Dermis blood vessel endothelial cell (primary cell): ENCODE data around the gene CPOX. TPM values are rescaled to one million over a fixed set of nuclear protein-coding genes. Genes with fewer than 3 reads are reported as not detected.

Experiments
- DNase-seq: peaks from one replicate; pipeline ENCODE4 v3.0.0; 2010
- total RNA-seq: library from RNA; depleted of rRNA; stranded (reverse); fragments of >200 nt; gene quantifications from 2 replicates; pipeline ENCODE4 v1.2.3, GENCODE V29; 2014

CPOX gene
- total RNA-seq, 1 donor from 2014 or later, result 33.2 TPM

DNA sequence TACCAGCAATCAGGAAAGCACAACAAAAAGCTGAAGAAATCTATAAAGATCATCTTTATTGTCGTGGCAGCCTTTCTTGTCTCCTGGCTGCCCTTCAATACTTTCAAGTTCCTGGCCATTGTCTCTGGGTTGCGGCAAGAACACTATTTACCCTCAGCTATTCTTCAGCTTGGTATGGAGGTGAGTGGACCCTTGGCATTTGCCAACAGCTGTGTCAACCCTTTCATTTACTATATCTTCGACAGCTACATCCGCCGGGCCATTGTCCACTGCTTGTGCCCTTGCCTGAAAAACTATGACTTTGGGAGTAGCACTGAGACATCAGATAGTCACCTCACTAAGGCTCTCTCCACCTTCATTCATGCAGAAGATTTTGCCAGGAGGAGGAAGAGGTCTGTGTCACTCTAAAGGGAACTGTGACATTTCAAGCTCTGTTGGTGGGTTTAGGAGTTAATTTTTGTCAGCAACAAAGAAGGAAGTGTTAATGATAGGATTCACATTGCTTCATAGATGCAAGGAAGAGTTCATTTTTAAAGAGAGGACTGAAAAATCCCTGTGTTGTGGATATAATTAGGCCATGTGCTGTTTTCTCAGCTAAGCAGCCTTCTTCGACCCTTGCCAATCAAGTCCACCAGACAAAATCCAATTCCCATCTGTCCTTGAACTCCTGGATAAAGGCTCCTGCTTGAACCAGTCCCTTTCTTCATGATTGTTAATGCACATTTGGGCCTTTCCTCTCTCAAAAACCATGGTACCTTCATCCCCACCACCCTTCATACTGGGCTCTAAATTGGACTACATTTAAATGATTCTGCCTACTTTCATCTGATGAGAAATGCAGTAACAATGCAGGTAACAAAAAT is 60.5 kb downstream of the CPOX start:
- no peak for DNase-seq

DNA sequence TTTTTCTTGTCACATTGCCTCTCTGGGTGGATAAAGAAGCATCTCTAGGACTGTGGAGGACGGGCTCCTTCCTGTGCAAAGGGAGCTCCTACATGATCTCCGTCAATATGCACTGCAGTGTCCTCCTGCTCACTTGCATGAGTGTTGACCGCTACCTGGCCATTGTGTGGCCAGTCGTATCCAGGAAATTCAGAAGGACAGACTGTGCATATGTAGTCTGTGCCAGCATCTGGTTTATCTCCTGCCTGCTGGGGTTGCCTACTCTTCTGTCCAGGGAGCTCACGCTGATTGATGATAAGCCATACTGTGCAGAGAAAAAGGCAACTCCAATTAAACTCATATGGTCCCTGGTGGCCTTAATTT is 61.2 kb downstream of the CPOX start:
- DNase-seq, result no peak

- DNase-seq, result no peak
Observed at GRCh38 chr3:98531622-98532274, 61.7 kb downstream of the CPOX start, which contains the start of gene GPR15. GPR15 (plus strand) TSS chr3:98531978; CDS start chr3:98532034, 56 bp downstream.

- no peak for DNase-seq
Observed at GRCh38 chr3:98530676-98531075, 62.7 kb downstream of the CPOX start.

DNA sequence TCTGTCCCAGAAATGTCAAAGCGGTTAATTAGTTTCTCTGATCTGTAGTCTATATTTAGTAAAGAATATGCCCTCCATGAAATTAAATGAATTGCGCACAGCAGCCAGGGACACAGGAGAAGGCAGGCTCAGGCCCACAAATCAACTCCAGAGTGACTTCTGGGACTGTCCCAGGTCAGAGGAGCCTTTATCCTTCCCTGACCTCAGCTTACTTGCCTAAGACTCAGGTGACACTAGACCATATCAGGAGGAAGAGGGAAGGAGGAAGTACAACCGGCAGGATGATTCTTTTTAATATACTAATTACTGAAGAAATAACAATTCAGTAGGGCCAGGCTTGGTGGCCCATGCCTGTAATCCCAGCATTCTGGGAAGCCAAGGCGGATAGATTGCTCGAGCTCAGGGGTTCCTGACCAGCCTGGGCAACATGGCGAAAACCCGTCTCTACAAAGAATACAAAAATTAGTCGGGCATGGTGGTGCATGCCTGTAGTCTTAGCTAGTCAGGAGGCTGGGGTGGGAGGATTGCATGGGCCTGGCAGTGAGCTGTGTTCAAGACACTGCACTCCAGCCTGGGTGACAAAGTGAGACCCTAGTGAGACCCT is 63.5 kb downstream of the CPOX start:
- no peak for DNase-seq

Other genes with a start within 250 kb of the CPOX start
- not detected in 2 replicates for gene OR5K4, start 239.8 kb downstream of the CPOX start, total RNA-seq
- gene OR5K3, start 202.9 kb downstream of the CPOX start, total RNA-seq, result not detected in 2 replicates
- not detected in 2 replicates for gene OR5K1, start 130.4 kb downstream of the CPOX start, total RNA-seq
- gene OR5K2, start 95.9 kb downstream of the CPOX start, total RNA-seq, result not detected in 2 replicates
- 153 and 260 TPM in 2 replicates for gene CLDND1, start 70.7 kb downstream of the CPOX start, total RNA-seq
- gene GPR15, start 61.6 kb downstream of the CPOX start, total RNA-seq, result not detected in 2 replicates
- 18.6 and 30.1 TPM in 2 replicates for gene ST3GAL6, start 169.7 kb upstream of the CPOX start, total RNA-seq